Measurements from ENCODE around the gene STMND1. TPM values are rescaled to one million over a fixed set of nuclear protein-coding genes. Genes with fewer than 3 reads are reported as not detected.

Gene STMND1
- total and polyA plus RNA-seq, 2 experiments from 2014 or later: 0.80 TPM; not detected in 1

- H3K27me3 Mint-ChIP-seq (ENCODE audit: insufficient read depth, low read depth, poor library complexity): no peaks in the 10 kb centered on the region
- Histone ChIP-seq H3F3A (replicated peaks; ENCODE audit: low read depth) (no peaks in the 10 kb centered on the region), H3K9me2 (ENCODE audit: insufficient read depth) (peaks cover 15% of the 10 kb centered on the region; the same call in 1 of the 2 replicates), H3K79me2 (replicated peaks; ENCODE audit: insufficient read depth) (no peaks in the 10 kb centered on the region), H3K4me1 (ENCODE audit: insufficient read depth) (no peaks in the 10 kb centered on the region), H3K27ac (ENCODE audit: low read depth) (no peak overlapping the region), H3K27me3 (ENCODE audit: insufficient read depth) (no peaks in the 10 kb centered on the region), H3K4me2 (no peak overlapping the region), H2AFZ (no peak overlapping the region), H3K36me3 (ENCODE audit: insufficient read depth) (no peaks in the 10 kb centered on the region), H4K20me1 (replicated peaks; ENCODE audit: insufficient read depth) (no peaks in the 10 kb centered on the region), H3K4me3 (no peak overlapping the region)
- TF ChIP-seq CTCF (conservative IDR thresholded peaks at IDR 0.05; ENCODE audit: low read depth in 2 of 2): no peak
- DNase-seq (ENCODE audit: low spot score) (no peak), ATAC-seq (no peak)
- peaks cover 4% of the 10 kb centered on the region; the same call in 2 of the 3 replicates for H3K4me1 Mint-ChIP-seq
- H3K36me3 Mint-ChIP-seq (ENCODE audit: low read depth): no peaks in the 10 kb centered on the region
- H3K4me3 Mint-ChIP-seq: no peak overlapping the region
- H3K9me3 Mint-ChIP-seq: no peaks in the 10 kb centered on the region
- no peak overlapping the region for H3K27ac Mint-ChIP-seq
These were observed 71.1 kb downstream of the STMND1 start for GRCh38 chr6:17172836-17173470.

- DNase-seq (ENCODE audit: low spot score): no peak
- no peaks in the 10 kb centered on the region for H3K27me3 ChIP-seq (ENCODE audit: insufficient read depth)
- no peak overlapping the region for H3K4me2 ChIP-seq
- ATAC-seq: no peak
- H3K4me1 Mint-ChIP-seq: peaks cover 5% of the 10 kb centered on the region; the same call in 2 of the 3 replicates
- no peaks in the 10 kb centered on the region for H3K79me2 ChIP-seq (replicated peaks; ENCODE audit: insufficient read depth)
- no peak overlapping the region for H3K4me3 ChIP-seq
- no peaks in the 10 kb centered on the region for H3K9me3 Mint-ChIP-seq
- H3K36me3 Mint-ChIP-seq (ENCODE audit: low read depth): no peaks in the 10 kb centered on the region
- H3K4me1 ChIP-seq (ENCODE audit: insufficient read depth): no peaks in the 10 kb centered on the region
- H3K36me3 ChIP-seq (ENCODE audit: insufficient read depth): no peaks in the 10 kb centered on the region
- H3K27ac ChIP-seq (ENCODE audit: low read depth): no peak overlapping the region
- H3K9me2 ChIP-seq (ENCODE audit: insufficient read depth): 0 out of 2 replicates have a peak, but pooled peaks cover 15% of the 10 kb centered on the region
- H3K4me3 Mint-ChIP-seq: no peak overlapping the region
- peaks cover 1% of the 10 kb centered on the region for H3K27me3 Mint-ChIP-seq (ENCODE audit: insufficient read depth, low read depth, poor library complexity)
- H3F3A ChIP-seq (replicated peaks; ENCODE audit: low read depth): no peaks in the 10 kb centered on the region
- no peaks in the 10 kb centered on the region for H4K20me1 ChIP-seq (replicated peaks; ENCODE audit: insufficient read depth)
- peak overlapping the region; percentile 29 for H2AFZ ChIP-seq
- H3K27ac Mint-ChIP-seq: no peak overlapping the region
- TF ChIP-seq ZNF331 (CRISPR knock-in tag; IDR thresholded peaks at IDR 0.05; ENCODE audit: low read depth) (no peak), CTCF (conservative IDR thresholded peaks at IDR 0.05; ENCODE audit: low read depth in 2 of 2) (no peak), NANOG (IDR thresholded peaks at IDR 0.05; ENCODE audit: borderline replicate concordance) (no peak), ZNF462 (CRISPR knock-in tag; IDR thresholded peaks at IDR 0.05) (no peak), JUNB (IDR thresholded peaks at IDR 0.05; ENCODE audit: unreplicated experiment) (no peak), EZH2phosphoT487 (IDR thresholded peaks at IDR 0.05; ENCODE audit: unreplicated experiment) (no peak), POLR2AphosphoS5 (IDR thresholded peaks at IDR 0.05; ENCODE audit: low read depth) (no peak), ZNF114 (CRISPR knock-in tag; IDR thresholded peaks at IDR 0.05) (no peak)
These were observed 76.5 kb downstream of the STMND1 start for GRCh38 chr6:17178326-17178725.

Data from GM23338 (cell line).